OCI-LY7 (cell line): ENCODE results near the gene ZNF668.

Experiments
- EZH2phosphoT487 ChIP-seq: fragments of 200-600 bp; sonication (generic); IDR thresholded peaks from 2 replicates; pipeline ENCODE4 v1.6.1; 2018; ENCODE audit warnings: low read depth, borderline replicate concordance, mild to moderate bottlenecking, mixed run types, antibody characterized with exemption, low read length, moderate library complexity, mixed read lengths
- TF ChIP-seq, protein P1 (sequence below): fragments of 200-600 bp; sonication (generic); conservative IDR thresholded peaks from 2 replicates; pipeline ENCODE4 v1.5.1; 2014; ENCODE audit warnings: mild to moderate bottlenecking, antibody characterized with exemption, low read length, moderate library complexity, mixed read lengths

GRCh38 chr16:31111881-31112466 is 37.9 kb upstream of the ZNF668 start:
- TF ChIP-seq, protein P1, sequence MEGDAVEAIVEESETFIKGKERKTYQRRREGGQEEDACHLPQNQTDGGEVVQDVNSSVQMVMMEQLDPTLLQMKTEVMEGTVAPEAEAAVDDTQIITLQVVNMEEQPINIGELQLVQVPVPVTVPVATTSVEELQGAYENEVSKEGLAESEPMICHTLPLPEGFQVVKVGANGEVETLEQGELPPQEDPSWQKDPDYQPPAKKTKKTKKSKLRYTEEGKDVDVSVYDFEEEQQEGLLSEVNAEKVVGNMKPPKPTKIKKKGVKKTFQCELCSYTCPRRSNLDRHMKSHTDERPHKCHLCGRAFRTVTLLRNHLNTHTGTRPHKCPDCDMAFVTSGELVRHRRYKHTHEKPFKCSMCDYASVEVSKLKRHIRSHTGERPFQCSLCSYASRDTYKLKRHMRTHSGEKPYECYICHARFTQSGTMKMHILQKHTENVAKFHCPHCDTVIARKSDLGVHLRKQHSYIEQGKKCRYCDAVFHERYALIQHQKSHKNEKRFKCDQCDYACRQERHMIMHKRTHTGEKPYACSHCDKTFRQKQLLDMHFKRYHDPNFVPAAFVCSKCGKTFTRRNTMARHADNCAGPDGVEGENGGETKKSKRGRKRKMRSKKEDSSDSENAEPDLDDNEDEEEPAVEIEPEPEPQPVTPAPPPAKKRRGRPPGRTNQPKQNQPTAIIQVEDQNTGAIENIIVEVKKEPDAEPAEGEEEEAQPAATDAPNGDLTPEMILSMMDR, result no peak
- TF ChIP-seq EZH2phosphoT487, result no peak
